MG63 (cell line): ENCODE measurements around the gene IARS2. TPM values are rescaled to one million over a fixed set of nuclear protein-coding genes. Genes with fewer than 3 reads are reported as not detected.

Experiments used
- DNase-seq: peaks from one replicate; pipeline ENCODE4 v3.0.0-alpha.2; 2020
- H3K27me3 ChIP-seq: fragments of 250-450 bp; sonication (Bioruptor Pico); 2 replicates; pipeline ENCODE4 v1.5.1; 2020; ENCODE audit warnings: mild to moderate bottlenecking, moderate library complexity
- H3K36me3 ChIP-seq: fragments of 250-450 bp; sonication (Bioruptor Pico); 2 replicates; pipeline ENCODE4 v1.5.1; 2020; ENCODE audit warnings: mild to moderate bottlenecking, moderate library complexity
- H3K4me3 ChIP-seq: fragments of 250-450 bp; sonication (Bioruptor Pico); 2 replicates; pipeline ENCODE4 v1.5.1; 2020; ENCODE audit warnings: mild to moderate bottlenecking, moderate library complexity
- H3K9me3 ChIP-seq: fragments of 250-450 bp; sonication (Bioruptor Pico); 2 replicates; pipeline ENCODE4 v1.5.1; 2020; ENCODE audit warnings: mild to moderate bottlenecking, moderate library complexity
- total RNA-seq: library from RNA; depleted of rRNA; stranded (reverse); fragments of >200 nt; shearing (Covaris generic); gene quantifications from 2 replicates; pipeline ENCODE4 v1.2.3, GENCODE V29; 2014; ENCODE audit warnings: low replicate concordance; rRNA removed

The IARS2 gene
- total RNA-seq, 1 experiment from 2014 or later: 152 TPM

DNA sequence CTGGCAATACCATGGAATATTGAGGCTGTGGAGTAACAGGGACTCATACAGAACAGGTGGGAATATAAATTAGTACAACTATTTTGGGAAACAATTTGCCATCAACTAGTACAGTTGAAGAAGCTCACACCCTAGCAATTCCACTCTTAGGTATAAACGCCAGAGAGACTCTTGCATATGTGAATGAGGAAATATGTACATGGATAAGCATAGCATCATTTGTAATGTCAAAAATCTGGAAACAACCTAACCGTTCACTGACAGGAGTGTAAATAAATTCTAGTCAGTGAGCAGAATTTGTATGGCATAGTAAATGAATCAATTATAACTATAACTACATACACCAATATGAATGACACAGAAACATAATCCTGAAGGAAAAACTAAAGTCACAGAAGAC lies 94.6 kb downstream of the IARS2 start:
- Histone ChIP-seq H3K9me3 (no peaks in the 10 kb centered on the region), H3K4me3 (no peak overlapping the region), H3K36me3 (peaks cover 29% of the 10 kb centered on the region), H3K27me3 (no peaks in the 10 kb centered on the region)
- DNase-seq: no peak

DNA sequence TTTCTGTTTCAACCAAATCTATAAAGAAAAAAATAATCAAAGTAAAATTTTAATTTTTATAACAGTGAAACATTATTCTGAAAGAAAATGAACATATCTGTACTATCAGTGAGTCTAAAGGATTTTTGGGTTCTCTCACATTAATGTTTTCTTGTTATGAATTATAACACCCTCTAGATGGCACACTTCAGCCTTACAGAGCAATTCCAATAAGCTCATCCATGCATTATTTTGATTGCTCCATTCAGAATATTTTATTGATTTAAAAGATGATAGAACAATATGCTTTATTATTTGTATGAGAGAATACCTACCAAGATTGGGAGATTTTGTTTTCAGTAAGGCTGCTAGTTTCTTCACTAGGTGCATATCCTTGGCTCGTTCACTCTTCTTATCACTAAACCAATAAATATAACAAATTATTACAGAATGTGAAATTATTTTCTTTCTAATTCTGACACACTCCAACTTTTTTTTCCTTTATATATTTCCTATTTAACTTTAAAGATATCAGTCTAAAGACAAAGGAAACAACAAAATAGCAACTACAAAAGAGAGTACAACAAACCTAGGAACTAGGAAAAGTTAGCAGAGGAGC lies 95.9 kb downstream of the IARS2 start:
- no peaks in the 10 kb centered on the region for H3K27me3 ChIP-seq
- peaks cover 34% of the 10 kb centered on the region for H3K36me3 ChIP-seq
- no peaks in the 10 kb centered on the region for H3K9me3 ChIP-seq
- H3K4me3 ChIP-seq: no peak overlapping the region
- no peak for DNase-seq

DNA sequence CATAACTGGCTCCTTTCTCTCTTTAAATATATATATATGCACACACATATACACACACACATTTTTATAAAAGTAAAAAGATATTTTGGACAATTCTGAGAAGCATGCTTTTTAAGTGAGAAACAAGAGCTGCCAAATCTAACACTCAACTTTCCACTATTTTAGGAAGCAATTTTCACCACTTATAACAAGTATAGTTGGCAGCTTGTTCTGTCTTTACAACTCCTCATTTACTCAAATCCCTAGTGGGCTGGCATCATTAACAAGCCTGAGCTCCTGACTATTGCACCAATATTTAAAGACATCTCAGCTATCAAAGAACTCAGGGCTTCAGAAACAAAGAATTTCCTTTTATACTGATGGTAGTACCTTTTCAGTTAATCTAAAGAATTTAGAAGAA lies 101.8 kb downstream of the IARS2 start:
- no peak overlapping the region for H3K4me3 ChIP-seq
- no peaks in the 10 kb centered on the region for H3K27me3 ChIP-seq
- no peak for DNase-seq
- peaks cover 38% of the 10 kb centered on the region for H3K36me3 ChIP-seq
- no peaks in the 10 kb centered on the region for H3K9me3 ChIP-seq

Other genes starting within 250 kb of the IARS2 start
- 2.1 TPM in 1 of 2 replicates, not detected in the other for gene SLC30A10, start 165.6 kb upstream of the IARS2 start, total RNA-seq
- gene EPRS1, start 47.6 kb upstream of the IARS2 start, total RNA-seq: 95.3 and 106 TPM in 2 replicates
- gene BPNT1, start 4.3 kb upstream of the IARS2 start, total RNA-seq: 24.3 and 42.0 TPM in 2 replicates
- 16.3 and 16.8 TPM in 2 replicates for gene RAB3GAP2, start 178.3 kb downstream of the IARS2 start, total RNA-seq